GM18517 (cell line): ENCODE results near the gene MYOZ1.
"Not testable (repeated sequence)": the region's sequence is repeated elsewhere in the genome, so short reads cannot be mapped to it uniquely, and the experiment has no call there.

Source experiments
- ATAC-seq: cut with Tn5 transposase; IDR thresholded peaks from one replicate; pipeline ENCODE4 v1.9.1; 2021; ENCODE audit warnings: mild to moderate bottlenecking, moderate library complexity; ENCODE audit not compliant: unreplicated experiment

Gene MYOZ1, protein sequence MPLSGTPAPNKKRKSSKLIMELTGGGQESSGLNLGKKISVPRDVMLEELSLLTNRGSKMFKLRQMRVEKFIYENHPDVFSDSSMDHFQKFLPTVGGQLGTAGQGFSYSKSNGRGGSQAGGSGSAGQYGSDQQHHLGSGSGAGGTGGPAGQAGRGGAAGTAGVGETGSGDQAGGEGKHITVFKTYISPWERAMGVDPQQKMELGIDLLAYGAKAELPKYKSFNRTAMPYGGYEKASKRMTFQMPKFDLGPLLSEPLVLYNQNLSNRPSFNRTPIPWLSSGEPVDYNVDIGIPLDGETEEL

DNA sequence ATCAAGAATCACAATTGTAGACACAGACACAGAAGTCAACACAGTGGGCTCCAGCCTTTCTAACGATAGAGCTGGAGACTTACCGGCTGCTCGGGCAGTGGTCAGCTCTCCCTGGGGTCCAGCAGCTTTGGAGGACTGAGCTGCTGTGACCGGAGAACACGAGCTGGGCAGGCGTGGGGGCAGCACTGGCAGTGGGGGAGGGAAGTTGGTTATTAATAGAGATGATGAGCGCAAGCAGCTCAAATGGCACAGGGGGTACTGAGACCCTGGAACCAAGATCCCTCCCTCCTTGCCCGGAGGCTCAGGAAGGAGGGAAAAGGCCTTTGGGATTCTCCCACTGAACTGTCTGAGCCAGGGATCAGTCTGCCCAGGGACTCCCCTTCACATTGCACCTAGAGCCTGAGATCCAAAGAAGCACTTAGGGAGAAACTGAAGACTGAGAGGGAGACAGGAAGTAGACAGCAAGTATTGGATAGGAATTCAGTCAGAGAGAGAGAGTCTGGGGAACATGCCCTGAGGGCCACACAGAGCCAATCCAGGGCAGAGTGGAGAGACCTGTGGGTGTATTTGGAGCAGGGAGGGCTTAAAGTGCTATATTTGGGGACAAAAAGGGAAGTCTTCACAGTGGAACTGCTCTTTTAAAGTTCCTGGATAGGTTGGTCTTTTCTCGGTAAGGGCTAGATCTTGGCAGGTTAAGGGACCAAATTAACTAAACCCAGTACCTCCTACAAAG lies at the start of gene MYOZ1:
TSS of gene MYOZ1 (minus strand) at position 147 of the 733 bp plus-strand sequence. CDS start 1,457 bp downstream, outside the sequence.
- ATAC-seq = no peak

DNA sequence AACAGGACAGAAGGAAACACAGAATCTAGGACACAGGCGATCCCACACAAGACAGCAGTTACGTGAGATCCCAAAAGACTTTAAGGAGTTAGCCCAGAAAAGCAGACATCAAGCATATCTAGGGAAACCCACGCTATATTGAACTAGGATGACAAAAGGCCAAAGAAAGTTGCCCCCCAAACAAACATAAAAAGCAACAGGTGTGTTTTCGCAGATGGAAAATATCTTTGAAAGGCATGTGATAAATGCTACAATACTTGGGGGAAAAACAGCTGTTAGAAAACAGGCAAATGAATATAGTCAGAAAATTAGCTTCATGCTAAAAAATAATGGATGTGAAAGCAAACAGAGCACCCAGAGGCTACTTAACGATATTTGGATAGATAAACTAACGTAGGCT lies 49.5 kb upstream of the MYOZ1 start:
- ATAC-seq = not testable (repeated sequence)

DNA sequence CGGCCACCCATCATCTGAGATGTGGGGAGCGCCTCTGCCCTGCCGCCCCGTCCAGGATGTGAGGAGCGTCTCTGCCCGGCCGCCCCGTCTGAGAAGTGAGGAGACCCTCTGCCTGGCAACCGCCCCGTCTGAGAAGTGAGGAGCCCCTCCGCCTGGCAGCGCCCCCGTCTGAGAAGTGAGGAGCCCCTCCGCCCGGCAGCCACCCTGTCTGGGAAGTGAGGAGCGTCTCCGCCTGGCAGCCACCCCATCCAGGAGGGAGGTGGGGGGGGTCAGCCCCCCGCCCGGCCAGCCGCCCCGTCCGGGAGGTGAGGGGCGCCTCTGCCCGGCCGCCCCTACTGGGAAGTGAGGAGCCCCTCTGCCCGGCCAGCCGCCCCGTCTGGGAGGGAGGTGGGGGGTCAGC lies 48.3 kb upstream of the MYOZ1 start:
- not testable (repeated sequence) for ATAC-seq

DNA sequence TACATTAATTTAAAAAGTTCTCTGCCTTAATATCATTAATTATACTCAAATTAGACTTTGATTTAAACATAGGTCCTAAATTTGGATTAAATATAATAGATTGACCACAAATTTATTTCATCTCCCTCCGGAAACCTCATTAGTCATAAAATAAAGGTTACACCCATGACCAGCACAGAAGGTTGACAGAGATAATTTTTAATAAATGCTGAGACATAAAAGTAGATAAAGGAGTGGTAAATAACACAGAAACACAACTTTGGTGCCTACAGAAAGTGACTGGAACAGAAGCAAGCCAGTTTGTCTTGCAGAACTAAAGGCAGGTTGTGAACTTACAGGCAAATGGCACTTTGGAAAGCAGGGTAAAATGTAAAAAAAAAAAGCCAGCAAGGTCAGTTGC lies 46.4 kb upstream of the MYOZ1 start:
- not testable (repeated sequence) for ATAC-seq

DNA sequence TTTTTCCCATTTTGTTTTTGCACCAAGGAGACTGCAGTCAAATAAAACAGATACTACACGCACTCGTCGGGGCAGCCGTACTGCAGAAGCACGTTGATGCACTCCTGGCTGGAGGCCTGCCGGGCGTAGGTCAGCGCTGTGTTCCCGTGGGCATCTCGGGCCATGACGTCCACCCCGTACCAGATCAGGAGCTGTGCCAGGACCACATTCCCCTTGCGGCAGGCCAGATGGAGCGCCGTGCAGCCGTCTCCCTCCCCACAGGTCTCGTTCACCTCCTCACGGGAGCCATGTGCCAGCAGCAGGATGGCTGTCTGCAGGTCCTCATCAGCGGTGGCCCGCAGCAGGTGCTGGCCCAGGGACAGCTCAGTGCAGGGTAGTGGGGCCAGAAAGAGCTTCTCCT lies 33.3 kb upstream of the MYOZ1 start:
- not testable (repeated sequence) for ATAC-seq

DNA sequence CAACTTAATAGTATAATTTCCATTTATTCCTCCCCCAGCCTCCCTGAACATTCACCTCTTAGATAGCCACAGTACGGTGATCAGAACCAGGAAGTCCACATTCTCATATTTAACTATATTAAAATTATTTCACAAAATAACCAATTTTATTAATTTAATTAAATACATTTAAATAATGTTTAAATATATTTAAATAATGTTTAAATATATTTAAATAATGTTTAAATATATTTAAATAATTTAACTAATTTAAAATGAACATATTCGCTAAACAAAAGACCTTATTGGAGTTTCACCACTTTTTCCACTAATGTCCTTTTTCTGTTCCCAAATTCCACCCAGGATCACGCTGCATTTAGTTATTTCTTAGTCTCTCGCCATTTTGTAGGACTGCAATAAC lies 27.1 kb upstream of the MYOZ1 start:
- ATAC-seq = not testable (repeated sequence)

GRCh38 chr10:73666153-73666809 lies 25.0 kb upstream of the MYOZ1 start:
- ATAC-seq = not testable (repeated sequence)

- not testable (repeated sequence) for ATAC-seq
These were observed 24.3 kb upstream of the MYOZ1 start for GRCh38 chr10:73665581-73665980.

- not testable (repeated sequence) for ATAC-seq
These were observed 23.1 kb upstream of the MYOZ1 start for GRCh38 chr10:73664156-73665040.

GRCh38 chr10:73663621-73664020 lies 22.3 kb upstream of the MYOZ1 start:
- ATAC-seq = not testable (repeated sequence)

GRCh38 chr10:73662705-73663104 lies 21.4 kb upstream of the MYOZ1 start:
- not testable (repeated sequence) for ATAC-seq

GRCh38 chr10:73655990-73656298 lies 14.7 kb upstream of the MYOZ1 start, which contains the start of gene SYNPO2L:
Gene SYNPO2L (minus strand): TSS chr10:73656029. CDS start chr10:73655922, 107 bp downstream.
- no peak for ATAC-seq

DNA sequence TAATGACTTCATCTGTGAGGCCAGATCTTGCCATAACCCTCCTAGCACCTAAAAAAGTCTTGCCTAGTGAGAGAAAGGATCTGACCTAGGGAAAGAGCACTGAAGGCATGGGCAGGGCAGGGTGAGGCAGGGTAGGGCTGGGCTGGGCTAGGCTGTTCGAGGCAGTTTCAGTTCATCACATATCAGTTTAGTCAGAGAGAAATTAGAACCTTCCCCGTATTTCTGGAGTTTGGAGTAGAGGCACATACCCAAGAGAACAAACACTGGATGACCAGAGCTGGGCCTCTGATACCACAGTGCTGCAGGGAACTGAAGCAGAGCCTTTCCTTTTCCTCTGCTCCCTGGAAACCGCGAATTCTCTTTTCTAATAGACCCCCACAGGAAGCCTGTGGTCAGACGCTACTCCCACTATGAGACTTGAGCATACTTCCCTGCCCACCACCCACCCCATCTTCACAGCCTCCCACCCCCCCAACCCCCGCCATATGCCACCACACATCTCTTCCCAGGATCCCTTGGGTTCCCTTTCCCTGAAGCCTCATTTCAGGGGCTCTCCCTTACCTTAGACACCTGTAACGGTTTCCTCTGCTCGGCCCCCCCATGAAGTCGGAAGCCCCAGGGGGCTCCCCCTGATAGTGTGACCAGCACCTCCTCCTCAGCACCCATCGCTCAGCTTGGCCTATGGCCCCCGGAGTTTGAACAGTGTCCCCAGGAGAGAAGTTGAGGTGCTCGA lies 14.1 kb upstream of the MYOZ1 start:
- no peak for ATAC-seq

DNA sequence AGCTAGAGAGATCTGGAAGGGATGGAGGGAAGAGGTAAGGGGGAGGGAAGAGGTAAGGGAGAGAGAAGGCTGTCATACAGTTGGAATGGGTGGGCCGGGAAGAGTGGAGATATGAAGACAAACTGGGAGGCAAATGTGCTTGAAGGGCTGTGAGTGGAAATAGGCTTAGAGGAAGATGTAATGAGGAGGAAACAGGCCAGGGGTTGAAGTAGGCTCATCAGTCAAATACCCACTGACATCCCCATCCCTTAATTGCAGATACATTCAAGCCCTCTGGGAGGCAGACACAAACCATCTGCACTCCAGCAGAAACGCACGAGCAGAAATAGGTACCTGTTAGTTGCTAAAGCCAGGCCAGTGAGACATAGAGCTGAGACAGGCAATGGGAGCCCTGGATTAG lies 12.4 kb upstream of the MYOZ1 start:
- no peak for ATAC-seq

DNA sequence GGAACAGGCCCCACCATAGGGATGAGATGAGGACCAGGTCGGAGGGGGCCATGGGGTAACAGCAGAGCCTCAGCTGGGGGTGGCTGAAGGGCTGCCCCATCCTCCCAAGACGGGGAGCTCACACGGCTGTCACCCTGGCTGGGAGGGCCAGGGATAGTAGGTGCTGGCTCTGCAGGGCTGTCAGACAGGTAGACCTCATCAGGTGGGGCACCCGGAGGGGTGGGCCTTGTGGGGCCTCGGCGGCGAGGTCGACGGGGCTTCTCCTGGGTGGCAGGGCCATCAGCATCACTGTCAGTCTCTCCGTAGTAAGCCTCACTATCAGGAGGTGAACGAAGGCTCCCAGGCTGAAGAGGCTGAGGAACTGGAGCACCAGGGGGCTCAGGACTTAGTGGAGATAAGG lies 11.9 kb upstream of the MYOZ1 start:
- no peak for ATAC-seq

- ATAC-seq = no peak
These were observed 9.5 kb upstream of the MYOZ1 start for GRCh38 chr10:73650537-73651331.

- ATAC-seq = no peak
These were observed 8.7 kb upstream of the MYOZ1 start for GRCh38 chr10:73649876-73650536.

- no peak for ATAC-seq
These were observed 7.9 kb upstream of the MYOZ1 start for GRCh38 chr10:73648975-73649829.
